ENCODE data around the gene BRSK1.

The BRSK1 gene

GRCh38 chr19:55355213-55355821, 71.5 kb downstream of the BRSK1 start:
- DNase-seq = no peak

GRCh38 chr19:55358493-55358892, 74.7 kb downstream of the BRSK1 start:
- no peak for DNase-seq

GRCh38 chr19:55358943-55359908, 75.4 kb downstream of the BRSK1 start:
- DNase-seq = no peak

GRCh38 chr19:55360902-55361301, 77.1 kb downstream of the BRSK1 start:
- no peak for DNase-seq

Data from NCI-H526 treated with DMSO at 0.1 percent for 48 hours (cell line).